ENCODE data around the gene GP1BA. TPM values are rescaled to one million over a fixed set of nuclear protein-coding genes. Genes with fewer than 3 reads are reported as not detected.

GP1BA gene
- total and polyA plus RNA-seq, 2 experiments from 2014 or later = 0.24 TPM; not detected in 1

GRCh38 chr17:4898927-4899326 is 33.1 kb upstream of the GP1BA start:
- peak overlapping the region; percentile 77 for H3K4me3 ChIP-seq
- Mint-ChIP-seq H3K27ac (no peak overlapping the region), H3K4me3 (peak overlapping the region; percentile 72), H3K9me3 (no peaks in the 10 kb centered on the region), H3K36me3 (ENCODE audit: low read depth) (peaks cover 14% of the 10 kb centered on the region; the same call in 2 of the 3 replicates), H3K27me3 (ENCODE audit: insufficient read depth, low read depth, poor library complexity) (peaks cover 33% of the 10 kb centered on the region), H3K4me1 (peaks cover 26% of the 10 kb centered on the region)
- H2AFZ ChIP-seq = no peak overlapping the region
- H3K27me3 ChIP-seq (ENCODE audit: insufficient read depth) = peaks cover 9% of the 10 kb centered on the region
- peak overlapping the region; percentile 95 for H3K4me2 ChIP-seq
- H3K36me3 ChIP-seq (ENCODE audit: insufficient read depth) = no peaks in the 10 kb centered on the region; the same call in 1 of the 2 replicates
- H4K20me1 ChIP-seq (replicated peaks; ENCODE audit: insufficient read depth) = no peaks in the 10 kb centered on the region
- no peaks in the 10 kb centered on the region for H3K79me2 ChIP-seq (replicated peaks; ENCODE audit: insufficient read depth)
- no peak for ATAC-seq
- DNase-seq (ENCODE audit: low spot score) = no peak
- peaks cover 37% of the 10 kb centered on the region for H3F3A ChIP-seq (replicated peaks; ENCODE audit: low read depth)
- TF ChIP-seq NANOG (IDR thresholded peaks at IDR 0.05; ENCODE audit: borderline replicate concordance) (no peak), REST (IDR thresholded peaks at IDR 0.05; ENCODE audit: unreplicated experiment) (no peak), POLR2AphosphoS5 (IDR thresholded peaks at IDR 0.05; ENCODE audit: low read depth) (no peak), EZH2 (IDR thresholded peaks at IDR 0.05; ENCODE audit: low read depth, unreplicated experiment) (no peak), CTCF (conservative IDR thresholded peaks at IDR 0.05; ENCODE audit: low read depth in 2 of 2) (no peak), EZH2phosphoT487 (IDR thresholded peaks at IDR 0.05; ENCODE audit: unreplicated experiment) (no peak), CREB1 (CRISPR knock-in tag; IDR thresholded peaks at IDR 0.05; ENCODE audit: low read depth) (no peak), ZNF114 (CRISPR knock-in tag; IDR thresholded peaks at IDR 0.05) (no peak), ZNF331 (CRISPR knock-in tag; IDR thresholded peaks at IDR 0.05; ENCODE audit: low read depth) (no peak), STAT1 (IDR thresholded peaks at IDR 0.05; ENCODE audit: unreplicated experiment) (no peak), JUNB (IDR thresholded peaks at IDR 0.05; ENCODE audit: unreplicated experiment) (no peak)
- TF ChIP-seq, protein P1, sequence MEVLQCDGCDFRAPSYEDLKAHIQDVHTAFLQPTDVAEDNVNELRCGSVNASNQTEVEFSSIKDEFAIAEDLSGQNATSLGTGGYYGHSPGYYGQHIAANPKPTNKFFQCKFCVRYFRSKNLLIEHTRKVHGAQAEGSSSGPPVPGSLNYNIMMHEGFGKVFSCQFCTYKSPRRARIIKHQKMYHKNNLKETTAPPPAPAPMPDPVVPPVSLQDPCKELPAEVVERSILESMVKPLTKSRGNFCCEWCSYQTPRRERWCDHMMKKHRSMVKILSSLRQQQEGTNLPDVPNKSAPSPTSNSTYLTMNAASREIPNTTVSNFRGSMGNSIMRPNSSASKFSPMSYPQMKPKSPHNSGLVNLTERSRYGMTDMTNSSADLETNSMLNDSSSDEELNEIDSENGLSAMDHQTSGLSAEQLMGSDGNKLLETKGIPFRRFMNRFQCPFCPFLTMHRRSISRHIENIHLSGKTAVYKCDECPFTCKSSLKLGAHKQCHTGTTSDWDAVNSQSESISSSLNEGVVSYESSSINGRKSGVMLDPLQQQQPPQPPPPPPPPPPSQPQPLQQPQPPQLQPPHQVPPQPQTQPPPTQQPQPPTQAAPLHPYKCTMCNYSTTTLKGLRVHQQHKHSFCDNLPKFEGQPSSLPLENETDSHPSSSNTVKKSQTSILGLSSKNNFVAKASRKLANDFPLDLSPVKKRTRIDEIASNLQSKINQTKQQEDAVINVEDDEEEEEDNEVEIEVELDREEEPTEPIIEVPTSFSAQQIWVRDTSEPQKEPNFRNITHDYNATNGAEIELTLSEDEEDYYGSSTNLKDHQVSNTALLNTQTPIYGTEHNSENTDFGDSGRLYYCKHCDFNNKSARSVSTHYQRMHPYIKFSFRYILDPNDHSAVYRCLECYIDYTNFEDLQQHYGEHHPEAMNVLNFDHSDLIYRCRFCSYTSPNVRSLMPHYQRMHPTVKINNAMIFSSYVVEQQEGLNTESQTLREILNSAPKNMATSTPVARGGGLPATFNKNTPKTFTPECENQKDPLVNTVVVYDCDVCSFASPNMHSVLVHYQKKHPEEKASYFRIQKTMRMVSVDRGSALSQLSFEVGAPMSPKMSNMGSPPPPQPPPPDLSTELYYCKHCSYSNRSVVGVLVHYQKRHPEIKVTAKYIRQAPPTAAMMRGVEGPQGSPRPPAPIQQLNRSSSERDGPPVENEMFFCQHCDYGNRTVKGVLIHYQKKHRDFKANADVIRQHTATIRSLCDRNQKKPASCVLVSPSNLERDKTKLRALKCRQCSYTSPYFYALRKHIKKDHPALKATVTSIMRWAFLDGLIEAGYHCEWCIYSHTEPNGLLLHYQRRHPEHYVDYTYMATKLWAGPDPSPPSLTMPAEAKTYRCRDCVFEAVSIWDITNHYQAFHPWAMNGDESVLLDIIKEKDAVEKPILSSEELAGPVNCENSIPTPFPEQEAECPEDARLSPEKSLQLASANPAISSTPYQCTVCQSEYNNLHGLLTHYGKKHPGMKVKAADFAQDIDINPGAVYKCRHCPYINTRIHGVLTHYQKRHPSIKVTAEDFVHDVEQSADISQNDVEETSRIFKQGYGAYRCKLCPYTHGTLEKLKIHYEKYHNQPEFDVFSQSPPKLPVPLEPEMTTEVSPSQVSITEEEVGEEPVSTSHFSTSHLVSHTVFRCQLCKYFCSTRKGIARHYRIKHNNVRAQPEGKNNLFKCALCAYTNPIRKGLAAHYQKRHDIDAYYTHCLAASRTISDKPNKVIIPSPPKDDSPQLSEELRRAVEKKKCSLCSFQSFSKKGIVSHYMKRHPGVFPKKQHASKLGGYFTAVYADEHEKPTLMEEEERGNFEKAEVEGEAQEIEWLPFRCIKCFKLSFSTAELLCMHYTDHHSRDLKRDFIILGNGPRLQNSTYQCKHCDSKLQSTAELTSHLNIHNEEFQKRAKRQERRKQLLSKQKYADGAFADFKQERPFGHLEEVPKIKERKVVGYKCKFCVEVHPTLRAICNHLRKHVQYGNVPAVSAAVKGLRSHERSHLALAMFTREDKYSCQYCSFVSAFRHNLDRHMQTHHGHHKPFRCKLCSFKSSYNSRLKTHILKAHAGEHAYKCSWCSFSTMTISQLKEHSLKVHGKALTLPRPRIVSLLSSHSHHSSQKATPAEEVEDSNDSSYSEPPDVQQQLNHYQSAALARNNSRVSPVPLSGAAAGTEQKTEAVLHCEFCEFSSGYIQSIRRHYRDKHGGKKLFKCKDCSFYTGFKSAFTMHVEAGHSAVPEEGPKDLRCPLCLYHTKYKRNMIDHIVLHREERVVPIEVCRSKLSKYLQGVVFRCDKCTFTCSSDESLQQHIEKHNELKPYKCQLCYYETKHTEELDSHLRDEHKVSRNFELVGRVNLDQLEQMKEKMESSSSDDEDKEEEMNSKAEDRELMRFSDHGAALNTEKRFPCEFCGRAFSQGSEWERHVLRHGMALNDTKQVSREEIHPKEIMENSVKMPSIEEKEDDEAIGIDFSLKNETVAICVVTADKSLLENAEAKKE (CRISPR knock-in tag; IDR thresholded peaks at IDR 0.05) = no peak
- TF ChIP-seq, protein P2, sequence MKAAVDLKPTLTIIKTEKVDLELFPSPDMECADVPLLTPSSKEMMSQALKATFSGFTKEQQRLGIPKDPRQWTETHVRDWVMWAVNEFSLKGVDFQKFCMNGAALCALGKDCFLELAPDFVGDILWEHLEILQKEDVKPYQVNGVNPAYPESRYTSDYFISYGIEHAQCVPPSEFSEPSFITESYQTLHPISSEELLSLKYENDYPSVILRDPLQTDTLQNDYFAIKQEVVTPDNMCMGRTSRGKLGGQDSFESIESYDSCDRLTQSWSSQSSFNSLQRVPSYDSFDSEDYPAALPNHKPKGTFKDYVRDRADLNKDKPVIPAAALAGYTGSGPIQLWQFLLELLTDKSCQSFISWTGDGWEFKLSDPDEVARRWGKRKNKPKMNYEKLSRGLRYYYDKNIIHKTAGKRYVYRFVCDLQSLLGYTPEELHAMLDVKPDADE (IDR thresholded peaks at IDR 0.05) = no peak
- no peak overlapping the region for H3K27ac ChIP-seq (ENCODE audit: low read depth)
- 0 out of 2 replicates have a peak, but pooled peaks cover 5% of the 10 kb centered on the region for H3K4me1 ChIP-seq (ENCODE audit: insufficient read depth)
- H3K9me2 ChIP-seq (ENCODE audit: insufficient read depth) = no peaks in the 10 kb centered on the region
